OCI-M1 (cell line): ENCODE measurements around the gene PRR5L.

ENCODE experiments used
- DNase-seq: peaks from one replicate; lab custom pipeline; 2025; lab: John Stamatoyannopoulos, UW

PRR5L gene

DNA sequence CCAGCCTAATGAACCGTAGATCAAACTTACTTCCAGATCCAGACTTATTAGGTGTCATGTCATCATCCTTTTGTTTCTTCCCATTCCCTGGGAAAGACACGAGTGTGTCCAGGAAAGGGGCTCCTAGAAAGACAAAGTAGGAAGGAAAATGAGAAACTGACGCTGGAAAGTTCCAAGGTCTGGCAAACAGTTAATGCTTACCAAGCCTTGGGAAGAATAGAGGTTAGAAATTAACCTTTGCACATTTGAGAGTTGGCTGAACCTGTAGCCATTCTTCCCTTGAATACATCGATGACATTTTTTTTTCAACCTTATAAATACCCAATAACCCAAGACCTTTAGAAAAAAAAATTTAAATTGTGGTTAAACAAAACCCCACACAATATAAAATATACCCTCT, 136.7 kb downstream of the PRR5L start:
- DNase-seq, result no peak

DNA sequence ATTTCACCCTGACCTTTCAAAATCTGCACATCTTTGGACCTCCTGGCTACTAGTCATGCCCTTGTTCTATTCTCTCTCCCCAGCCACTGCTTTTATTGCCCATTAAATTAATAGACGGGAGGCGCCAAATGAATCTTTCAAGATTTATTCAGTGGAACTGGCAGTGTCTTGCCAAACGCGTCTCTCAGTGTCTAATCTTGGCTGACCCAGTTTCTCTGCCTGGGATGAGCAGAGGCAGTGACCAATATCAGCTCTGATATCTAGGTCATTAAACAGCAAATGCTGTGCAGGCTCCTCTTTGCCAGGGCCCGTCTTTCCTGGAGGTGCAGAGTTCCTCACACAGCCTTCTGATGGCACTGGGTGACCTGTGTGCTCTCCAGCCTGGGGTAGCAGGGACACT, 140.0 kb downstream of the PRR5L start:
- DNase-seq, result no peak

DNA sequence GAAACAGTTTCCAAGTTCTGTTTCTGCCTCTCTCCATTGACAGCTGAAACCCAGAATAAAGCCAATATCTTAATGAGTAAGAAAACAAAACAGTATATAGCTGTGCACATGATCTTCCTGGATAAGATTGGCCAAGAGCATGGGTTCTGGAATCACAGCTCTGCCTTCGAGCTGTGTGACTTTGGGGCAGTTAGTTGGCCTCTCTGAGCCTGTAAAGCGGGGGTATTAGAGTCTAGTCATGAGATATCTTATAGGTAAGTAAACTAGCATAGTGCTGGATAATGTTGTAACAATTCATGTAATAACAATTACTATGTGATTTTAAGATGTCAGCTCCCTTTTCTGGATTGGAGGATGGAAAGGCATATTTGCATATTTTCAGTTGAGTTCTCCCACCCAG, 140.5 kb downstream of the PRR5L start:
- no peak for DNase-seq

DNA sequence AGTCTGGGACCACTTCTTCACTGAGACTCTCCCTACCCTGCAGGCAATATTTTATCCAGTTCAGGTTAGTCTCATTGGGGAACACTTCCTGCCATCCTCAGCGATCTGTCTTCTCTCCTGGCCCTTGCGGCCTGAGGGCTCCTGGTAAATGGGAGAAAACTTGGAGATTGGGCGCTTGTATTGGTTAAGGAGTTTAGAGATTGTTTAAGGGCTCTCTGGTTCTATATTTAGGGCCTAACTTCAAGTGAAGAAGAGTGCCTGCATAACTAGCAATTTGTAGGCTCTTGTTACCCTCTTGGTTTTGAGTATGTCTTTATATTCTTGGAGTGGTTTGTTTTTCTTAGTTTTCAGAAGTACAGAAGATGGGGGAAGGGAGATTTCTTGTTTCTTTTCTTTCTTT, 141.3 kb downstream of the PRR5L start:
- no peak for DNase-seq

DNA sequence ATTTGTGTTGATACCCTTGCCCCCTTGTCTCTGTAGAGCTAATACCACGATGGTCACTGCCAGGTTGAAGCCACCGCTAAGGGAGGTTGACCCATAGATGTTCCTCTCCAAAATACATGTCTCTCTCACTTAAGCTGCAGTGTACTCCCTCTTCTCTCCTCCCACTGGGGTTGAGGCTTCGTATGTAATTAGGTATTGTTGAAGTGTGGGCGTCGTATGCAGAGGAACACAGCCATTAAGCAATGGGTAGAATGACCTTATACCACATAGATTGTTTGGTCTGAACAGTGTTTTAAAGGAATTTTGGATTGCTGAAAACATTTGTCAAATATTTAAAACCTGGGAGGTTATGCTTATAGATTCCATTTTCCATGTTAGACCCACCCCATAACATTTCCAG, 142.0 kb downstream of the PRR5L start:
- no peak for DNase-seq

DNA sequence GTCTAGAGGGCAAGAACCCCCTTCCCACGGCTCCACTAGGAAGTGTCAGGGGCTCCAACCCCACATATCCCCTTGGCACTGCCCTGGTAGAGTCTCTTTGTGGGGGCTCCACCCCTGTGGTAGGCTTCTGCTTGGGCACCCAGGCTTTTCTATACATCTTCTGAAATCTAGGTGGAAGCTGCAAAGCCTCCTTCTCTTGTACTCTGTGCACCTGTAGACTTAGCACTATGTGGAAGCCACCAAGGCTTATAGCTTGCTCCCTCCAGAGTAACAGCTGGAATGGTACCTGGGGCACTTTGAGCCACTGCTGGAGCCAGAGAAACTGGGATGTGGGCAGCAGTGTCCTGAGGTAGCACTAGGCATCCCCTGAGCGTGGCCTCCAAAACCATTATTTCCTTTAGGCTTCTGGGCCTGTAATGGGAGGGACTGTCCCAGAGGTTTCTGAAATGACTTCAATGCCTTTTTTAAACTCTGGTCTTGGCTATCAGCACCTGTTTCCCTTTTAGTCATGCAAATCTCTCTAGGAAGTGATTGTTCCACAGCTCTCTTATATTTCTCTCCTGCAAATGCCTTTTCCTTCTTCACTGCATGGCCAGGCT, 145.6 kb downstream of the PRR5L start:
- no peak for DNase-seq

DNA sequence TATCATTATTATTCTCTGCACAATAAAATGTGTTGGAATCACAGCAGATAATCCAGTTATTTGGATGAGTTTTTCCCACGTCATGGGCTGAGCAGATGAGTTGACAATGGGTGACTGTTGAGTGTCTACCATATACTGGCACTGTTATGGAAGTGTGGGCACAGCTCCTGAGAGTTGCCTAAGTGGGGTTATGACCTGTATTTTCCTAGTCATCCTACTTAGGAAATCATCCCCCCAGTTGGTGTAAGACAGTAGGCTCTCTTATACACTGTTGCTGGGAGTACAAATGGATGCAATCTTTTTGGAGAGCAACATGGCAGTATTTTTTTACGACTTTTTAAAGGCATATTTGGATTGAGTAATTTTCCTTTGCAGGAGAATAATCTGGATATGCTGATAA, 147.6 kb downstream of the PRR5L start:
- no peak for DNase-seq

DNA sequence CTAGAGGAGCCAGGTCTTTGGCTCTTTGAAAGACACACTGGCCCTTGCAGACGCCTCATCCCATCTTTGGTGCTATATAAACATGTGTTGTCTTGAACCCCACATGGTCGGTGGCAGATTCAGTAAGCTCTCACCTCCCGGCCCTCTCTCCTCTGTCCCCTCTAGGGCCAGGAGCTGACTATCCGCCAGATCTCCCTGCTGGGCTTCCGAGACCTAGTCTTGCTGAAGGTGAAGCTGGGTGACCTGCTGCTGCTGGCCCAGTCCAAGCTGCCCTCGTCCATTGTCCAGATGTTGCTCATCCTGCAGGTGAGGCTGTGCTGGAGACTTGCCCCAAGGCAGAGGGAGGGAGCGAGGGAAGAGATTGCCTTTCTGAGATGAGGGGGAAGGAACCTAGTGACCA, 150.0 kb downstream of the PRR5L start:
- no peak for DNase-seq

DNA sequence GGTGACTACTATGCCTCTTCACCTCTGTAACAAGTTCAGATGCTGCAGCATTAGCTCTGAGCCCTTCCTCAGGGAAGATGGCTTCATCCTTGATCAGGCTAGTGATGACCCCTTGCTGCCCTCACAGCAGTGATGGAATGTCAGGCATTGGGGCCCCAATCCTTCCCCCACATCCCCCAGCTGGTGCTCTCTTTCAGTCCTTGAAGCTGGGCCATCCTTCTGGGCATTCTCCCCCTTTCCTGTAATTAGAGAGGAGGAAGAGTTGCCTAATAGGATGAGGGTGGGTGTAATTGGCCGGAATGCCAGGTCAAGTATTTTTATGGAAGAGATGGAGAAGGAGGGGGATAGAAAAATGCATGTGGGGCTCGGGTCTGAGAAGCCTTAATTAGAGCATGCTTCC, 151.4 kb downstream of the PRR5L start:
- DNase-seq, result no peak

DNA sequence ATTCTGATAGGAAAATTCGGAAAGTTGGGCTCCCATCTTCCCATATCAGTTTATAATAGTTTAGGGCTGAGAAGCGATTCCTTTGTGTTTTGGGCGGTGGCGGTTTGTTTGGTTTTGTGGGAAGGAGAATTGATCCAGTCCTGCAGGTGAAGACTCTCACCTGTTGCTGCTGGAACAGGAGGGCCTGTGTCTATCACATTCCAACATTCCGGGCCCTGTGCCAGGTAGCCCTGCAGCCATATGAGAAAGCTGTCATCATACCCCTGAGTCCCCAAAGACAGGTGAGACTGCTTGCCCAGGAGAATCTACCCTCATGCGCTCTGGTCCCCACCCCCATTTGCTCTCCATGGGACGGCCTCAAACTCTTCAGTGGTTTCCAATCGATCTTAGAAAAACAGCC, 151.9 kb downstream of the PRR5L start:
- no peak for DNase-seq

DNA sequence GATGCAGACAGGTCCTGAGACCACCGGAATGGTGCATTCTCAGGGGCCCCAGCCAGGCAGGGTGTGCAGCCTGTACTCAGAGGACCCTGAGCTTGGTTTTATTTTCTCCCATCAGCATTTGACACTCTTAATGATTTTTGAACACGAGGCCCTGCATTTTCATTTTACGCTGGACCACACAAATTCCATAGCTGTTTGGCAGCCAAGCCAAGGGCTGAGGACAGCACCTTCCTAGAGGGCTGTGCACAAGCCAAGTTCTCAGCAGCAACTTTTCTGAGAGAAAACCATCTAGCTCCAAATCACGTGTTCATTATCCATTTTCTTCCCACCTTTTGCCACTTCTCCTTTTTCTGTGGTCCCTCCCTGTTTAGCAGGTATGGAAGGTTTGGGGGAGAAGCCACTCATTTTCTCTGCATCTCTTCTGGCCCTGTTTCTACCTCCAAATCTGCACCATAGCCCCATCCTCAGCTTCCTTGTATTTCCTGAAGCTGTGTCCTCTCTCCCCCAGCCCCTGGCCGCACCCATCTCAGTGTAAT, 153.5 kb downstream of the PRR5L start:
- DNase-seq, result no peak

DNA sequence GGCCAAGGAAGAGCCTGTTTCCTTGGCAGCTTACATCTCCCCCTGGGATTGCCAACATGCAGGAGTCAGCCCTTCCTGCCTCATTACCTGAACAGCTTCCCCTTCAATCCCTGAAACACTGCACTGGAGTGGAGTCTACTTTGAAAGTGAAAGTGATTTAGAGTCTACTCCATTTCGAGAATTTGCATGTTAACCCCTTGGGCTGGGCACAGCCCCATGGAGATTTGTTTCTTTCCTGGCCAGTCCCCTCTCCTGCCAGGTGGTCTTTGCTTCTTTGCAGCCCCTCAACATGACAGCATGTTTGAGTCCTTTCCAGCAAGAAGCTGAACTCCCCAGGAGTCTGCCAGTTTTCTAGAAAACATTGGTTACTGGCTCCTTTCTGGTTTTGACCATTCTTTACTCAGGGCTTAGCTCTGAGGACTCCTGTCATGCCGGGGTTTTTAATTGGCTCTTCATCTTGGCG, 154.1 kb downstream of the PRR5L start:
- DNase-seq, result peak; percentile 63

DNA sequence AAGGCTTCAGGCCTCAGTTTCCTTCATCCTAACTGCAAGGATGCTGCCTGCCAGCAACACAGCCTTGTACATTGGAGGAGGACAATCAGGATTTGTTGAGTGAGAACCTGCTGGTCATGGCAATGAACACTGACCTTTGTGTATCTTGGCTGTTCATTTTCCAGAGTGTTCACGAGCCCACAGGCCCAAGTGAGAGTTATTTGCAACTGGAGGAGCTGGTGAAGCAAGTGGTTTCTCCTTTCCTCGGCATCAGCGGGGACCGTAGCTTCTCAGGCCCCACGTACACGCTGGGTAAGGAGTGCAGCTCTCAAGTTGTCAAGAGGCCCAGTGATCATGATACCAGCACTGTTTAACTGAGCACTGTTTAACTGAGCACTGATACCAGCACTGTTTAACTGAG, 155.0 kb downstream of the PRR5L start:
- no peak for DNase-seq

DNA sequence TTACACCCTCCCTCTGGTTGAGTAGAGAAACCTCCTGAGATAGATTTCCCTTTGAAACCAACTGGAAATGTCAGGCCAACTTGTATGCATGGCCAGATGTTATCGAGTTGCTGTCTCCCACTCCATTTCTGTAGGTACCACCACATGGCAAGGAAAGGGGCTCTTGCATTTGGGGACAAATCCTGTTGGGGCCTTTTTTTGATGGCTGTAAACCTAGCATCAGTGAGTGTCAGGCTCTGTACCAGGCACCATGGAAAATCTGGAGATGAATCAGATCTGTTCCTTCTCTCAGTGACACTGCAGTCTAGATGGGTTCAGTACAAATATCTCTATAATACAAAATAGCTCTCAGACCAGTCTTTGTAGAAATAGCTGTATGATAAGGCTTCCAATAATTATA, 155.6 kb downstream of the PRR5L start:
- DNase-seq, result no peak

DNA sequence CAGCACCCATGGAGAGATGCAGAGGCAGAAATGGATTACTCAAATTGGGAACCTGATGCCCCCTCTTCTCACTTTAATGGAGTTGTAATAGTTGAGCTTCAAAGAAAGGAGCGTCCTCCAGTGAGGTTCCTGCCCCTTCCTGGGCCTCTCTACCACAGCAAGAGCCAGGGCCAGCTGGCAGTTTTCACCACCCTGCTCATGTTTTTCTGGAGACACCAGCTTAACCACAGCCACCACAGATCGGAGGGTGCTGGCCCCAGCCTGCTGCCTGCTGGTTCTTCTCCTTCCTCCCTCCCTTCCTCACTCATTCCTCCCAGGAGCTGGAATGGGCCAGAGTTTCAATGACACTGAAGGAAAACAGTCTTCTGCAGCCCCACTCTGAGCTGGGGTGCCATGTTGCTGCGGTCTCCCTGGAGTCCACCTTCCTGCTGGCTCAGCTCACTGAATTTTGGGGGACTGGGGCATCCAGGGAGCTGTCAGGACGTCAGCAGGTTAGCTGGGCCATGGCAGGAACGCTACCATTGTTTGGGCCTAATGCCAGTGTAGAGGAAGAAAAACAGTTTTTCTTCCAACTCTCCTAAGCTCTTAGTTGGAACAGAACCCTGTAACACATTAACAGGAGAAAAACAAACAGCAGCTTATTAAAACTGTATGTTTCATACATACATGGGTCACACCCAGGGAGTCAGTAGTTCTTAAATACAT, 156.3 kb downstream of the PRR5L start:
- peak; percentile 11 for DNase-seq

DNA sequence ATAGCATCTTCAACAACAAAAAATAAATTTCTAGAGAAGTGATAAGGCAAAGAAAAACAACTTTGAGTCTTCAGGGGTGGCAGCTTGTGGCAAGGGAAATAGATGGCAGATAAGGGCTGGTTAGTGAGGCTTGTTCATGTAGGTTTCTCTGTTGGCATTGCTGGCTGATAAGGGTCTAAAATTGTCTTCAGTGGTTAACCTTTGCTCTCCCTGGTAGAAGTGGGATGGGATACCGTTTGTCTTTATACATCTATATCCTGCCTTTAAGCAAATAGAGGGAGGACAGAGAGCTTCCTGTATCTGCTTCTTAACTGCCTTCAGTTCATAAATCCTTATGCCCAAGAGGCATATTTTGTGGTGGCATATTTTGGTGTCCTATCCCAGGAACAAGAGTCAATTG, 156.9 kb downstream of the PRR5L start:
- peak; percentile 45 for DNase-seq

DNA sequence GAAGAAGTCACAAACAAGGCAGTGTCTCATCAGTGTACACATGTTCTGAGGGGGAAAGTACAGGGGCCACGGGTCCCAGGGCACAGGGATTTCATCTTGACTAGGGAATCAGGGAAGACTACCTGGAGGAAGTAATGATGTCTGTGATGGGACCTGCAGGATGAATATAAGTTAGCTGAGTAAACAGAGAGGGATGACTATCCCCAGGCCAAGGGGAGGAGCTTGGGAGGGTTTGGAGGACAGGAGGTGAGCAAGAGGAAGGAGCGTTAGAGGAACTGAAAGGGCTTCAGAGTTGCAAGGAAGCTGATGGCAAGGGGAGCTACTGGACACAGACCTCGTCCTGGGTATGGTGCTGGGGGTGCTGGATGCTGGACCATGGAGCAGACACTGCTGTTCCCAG, 157.6 kb downstream of the PRR5L start:
- peak; percentile 19 for DNase-seq

DNA sequence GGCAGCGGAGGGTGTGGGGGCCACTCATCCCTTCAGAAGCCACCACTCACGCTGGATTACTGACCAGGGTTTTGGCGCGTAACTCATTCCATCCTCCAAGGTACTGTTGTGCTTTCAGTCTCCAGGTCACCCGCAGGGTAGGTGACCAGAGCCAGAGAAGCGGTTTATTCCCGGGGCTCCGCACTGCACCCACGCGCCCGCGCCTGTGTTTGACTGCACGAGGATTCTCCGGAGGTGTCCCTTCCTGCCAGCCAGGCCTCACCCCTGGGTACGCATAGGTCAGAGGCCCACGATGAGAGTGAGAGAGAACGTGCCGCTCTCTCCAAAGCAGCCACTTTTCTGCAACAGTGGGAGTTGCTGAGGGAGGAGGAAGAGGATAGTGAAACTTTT, 158.5 kb downstream of the PRR5L start:
- DNase-seq, result no peak

DNA sequence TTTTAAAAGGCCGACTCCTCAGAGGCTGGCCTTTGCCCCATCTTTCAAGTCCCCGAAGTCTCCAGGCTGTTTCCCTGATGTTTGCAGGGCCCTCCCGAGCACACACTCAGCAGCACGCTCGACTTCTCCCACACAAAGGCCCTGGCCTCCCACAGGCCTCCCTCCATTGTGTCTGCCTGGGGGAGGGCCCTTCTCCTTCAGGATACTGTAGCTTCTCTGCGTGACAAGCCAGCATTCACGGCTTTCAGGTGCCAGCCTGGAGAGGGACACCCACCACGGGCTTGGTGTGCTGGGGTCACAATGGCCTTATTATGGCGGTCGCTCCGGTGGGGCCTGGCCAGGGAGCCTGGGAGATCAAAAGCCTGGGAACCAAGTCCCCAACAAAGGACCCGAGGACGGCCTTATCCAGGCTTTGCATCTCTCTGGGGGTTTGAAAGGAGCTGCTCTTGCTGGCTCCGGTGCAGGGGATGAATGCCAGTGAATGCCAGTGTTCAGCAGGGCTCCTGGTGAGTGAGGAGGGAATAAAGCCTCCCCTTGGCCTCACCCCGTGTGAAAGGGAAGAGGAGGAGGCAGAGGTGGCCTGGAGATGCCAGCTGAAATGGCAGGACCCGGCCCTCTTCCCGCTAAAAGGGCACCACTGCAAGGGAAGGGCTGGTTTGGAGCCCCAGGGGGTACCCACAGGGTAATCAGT, 159.0 kb downstream of the PRR5L start:
- no peak for DNase-seq

DNA sequence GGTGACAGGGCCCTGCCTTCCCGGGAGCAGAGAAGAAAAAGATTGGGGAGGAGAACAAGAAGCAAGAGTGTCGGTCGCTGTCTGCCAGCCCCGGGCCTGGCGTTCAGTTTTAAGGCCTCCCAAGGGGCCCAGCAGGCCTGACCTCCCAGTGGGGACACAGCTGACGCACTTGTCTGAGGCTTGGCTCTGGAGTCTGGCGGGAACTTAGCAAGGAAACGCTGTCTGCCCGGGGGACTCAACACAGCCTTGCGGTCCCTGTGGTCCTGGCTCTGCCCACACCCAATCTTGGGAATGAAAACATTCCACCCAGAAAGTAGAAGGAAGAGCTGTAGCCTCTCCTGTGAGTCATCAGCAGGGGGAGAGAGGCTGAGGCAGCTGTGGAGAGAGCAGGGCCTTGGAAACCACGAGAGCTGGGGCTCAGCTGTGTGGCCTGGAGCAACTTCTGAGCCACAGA, 159.6 kb downstream of the PRR5L start:
- no peak for DNase-seq

DNA sequence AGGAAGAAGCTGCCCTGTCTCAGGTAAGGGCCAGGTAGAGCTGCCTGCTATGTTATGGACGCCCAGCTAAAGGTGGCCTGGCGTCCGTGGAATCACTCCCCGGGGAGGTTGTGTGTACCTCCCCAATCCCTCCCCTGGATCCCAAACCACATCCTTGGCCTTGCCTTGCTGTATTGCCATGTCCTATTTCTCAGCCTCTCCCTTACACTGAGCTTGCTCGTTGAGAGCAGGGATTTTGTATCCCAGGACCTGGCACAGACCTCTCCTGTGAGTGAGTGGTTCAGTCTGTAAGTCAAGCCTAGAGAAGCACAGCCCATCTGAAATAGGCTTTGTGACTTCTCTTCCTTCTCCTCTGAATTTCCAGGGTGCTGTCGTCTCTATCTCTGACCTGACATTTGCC, 160.1 kb downstream of the PRR5L start:
- DNase-seq, result no peak

DNA sequence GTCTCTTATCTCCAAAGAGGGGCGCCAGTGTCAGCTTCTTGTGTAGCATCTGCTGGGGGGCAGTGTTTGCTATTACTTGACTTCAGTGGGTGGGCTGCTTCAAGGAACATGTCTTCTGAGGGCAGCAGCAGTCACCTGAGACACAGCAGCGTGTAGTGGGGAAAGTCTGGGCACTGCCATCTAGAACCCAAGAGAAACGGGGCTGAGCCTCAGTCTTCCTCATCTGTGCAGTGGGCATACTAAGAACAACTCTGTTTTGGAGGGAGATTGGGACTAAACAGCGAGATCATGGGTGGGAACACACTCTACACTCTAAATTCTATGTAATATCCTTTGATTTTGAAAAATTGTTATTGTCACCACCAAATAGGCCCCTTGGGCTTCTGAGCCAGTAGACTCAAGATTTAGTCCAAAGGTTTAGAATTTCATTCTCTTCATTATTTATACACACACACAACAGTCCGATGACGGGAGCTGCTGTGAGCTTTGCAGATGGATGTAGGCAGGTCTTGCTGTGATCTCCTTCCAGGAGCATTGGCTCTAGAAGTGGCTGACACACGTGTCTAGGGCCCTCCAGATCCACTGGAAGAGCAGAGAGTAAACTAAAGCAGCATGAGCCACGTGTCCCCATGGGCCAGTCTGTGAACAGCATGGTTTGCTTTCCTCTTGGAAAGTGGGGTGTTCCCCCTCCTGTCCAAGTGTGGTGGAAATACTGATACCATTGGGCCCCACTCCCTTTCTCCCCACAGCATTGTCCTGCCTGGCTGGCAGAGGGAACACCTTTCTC, 162.2 kb downstream of the PRR5L start:
- DNase-seq, result no peak
